Liver (tissue), 9 donors: ENCODE measurements around the gene DENND2D. TPM values are rescaled to one million over a fixed set of nuclear protein-coding genes. Genes with fewer than 3 reads are reported as not detected.

ENCODE experiments used
- DNase-seq: peaks from one replicate; pipeline ENCODE4 v3.0.0-alpha.2; 2017; ENCODE audit warnings: low spot score
- H3K27ac ChIP-seq, 2 donors: one replicate each; pipeline ENCODE4 v1.7.0; 2013; ENCODE audit warnings: inconsistent platforms in 2 of 2, low read length in 2 of 2, control low read depth in 1 of 2, low read depth in 1 of 2, mild to moderate bottlenecking in 1 of 2
- H3K27me3 ChIP-seq, 4 donors: one replicate each; pipeline versions ENCODE4 v1.6.1 to v1.7.0; 2013; ENCODE audit warnings: low read length in 3 of 4, inconsistent platforms in 1 of 4, mild to moderate bottlenecking in 1 of 4, moderate library complexity in 1 of 4; ENCODE audit not compliant: control insufficient read depth in 4 of 4, insufficient read depth in 4 of 4
- H3K36me3 ChIP-seq, 4 donors: one replicate each; pipeline versions ENCODE4 v1.6.1 to v1.7.0; 2013; ENCODE audit warnings: low read length in 3 of 4, mild to moderate bottlenecking in 3 of 4, low read depth in 1 of 4, moderate library complexity in 1 of 4; ENCODE audit not compliant: control insufficient read depth in 4 of 4, insufficient read depth in 3 of 4
- H3K4me1 ChIP-seq, 4 donors: one replicate each; pipeline versions ENCODE4 v1.6.1 to v1.7.0; 2013; ENCODE audit warnings: low read length in 3 of 4, mild to moderate bottlenecking in 3 of 4, moderate library complexity in 1 of 4; ENCODE audit not compliant: control insufficient read depth in 4 of 4, insufficient read depth in 4 of 4
- H3K4me3 ChIP-seq, 3 donors: one replicate each; pipeline versions ENCODE4 v1.6.1 to v1.7.0; 2013; ENCODE audit warnings: low read length in 3 of 3, control low read depth in 1 of 3, low read depth in 1 of 3, mild to moderate bottlenecking in 1 of 3
- H3K9ac ChIP-seq, 2 donors: one replicate each; pipeline ENCODE4 v1.7.0; 2013; ENCODE audit warnings: low read length in 2 of 2, mild to moderate bottlenecking in 2 of 2, moderate library complexity in 2 of 2, control low read depth in 1 of 2, low read depth in 1 of 2
- H3K9me3 ChIP-seq, 4 donors: one replicate each; pipeline versions ENCODE4 v1.6.1 to v1.7.0; 2013; ENCODE audit warnings: low read length in 3 of 4; ENCODE audit not compliant: control insufficient read depth in 4 of 4
- CTCF ChIP-seq: fragments of 150-350 bp; IDR thresholded peaks from 2 replicates; pipeline ENCODE4 v1.5.1; 2017; ENCODE audit warnings: improper control_type of control experiment, low read depth, low read length; ENCODE audit not compliant: missing input control
- EGR1 ChIP-seq, 2 donors: IDR thresholded peaks; 2 replicates each; pipeline ENCODE4 v1.6.1; 2016 to 2018; ENCODE audit warnings: antibody characterized with exemption in 2 of 2, low read depth in 2 of 2
- FOXA1 ChIP-seq: IDR thresholded peaks from 2 replicates; pipeline ENCODE4 v1.6.1; 2016; ENCODE audit warnings: antibody characterized with exemption
- FOXA2 ChIP-seq: IDR thresholded peaks from 2 replicates; pipeline ENCODE4 v1.6.1; 2016; ENCODE audit warnings: antibody characterized with exemption
- GABPA ChIP-seq, 2 donors: IDR thresholded peaks in 1 of 2; conservative IDR thresholded peaks in 1 of 2; 2 replicates each; pipeline ENCODE4 v1.6.1; 2016; ENCODE audit warnings: antibody characterized with exemption in 2 of 2, mild to moderate bottlenecking in 1 of 2, moderate library complexity in 1 of 2
- HNF4A ChIP-seq, 2 donors: conservative IDR thresholded peaks; 2 replicates each; pipeline ENCODE4 v1.6.1; 2016; ENCODE audit warnings: antibody characterized with exemption in 2 of 2, mild to moderate bottlenecking in 2 of 2
- HNF4G ChIP-seq: IDR thresholded peaks from 2 replicates; pipeline ENCODE4 v1.6.1; 2016; ENCODE audit warnings: antibody characterized with exemption
- JUND ChIP-seq, 2 donors: IDR thresholded peaks; 2 replicates each; pipeline ENCODE4 v1.6.1; 2016; ENCODE audit warnings: antibody characterized with exemption in 2 of 2
- NR2F2 ChIP-seq: IDR thresholded peaks from 2 replicates; pipeline ENCODE4 v1.6.1; 2016; ENCODE audit warnings: antibody characterized with exemption
- RAD21 ChIP-seq, 2 donors: IDR thresholded peaks; 2 replicates each; pipeline ENCODE4 v1.6.1; 2016; ENCODE audit warnings: antibody characterized with exemption in 2 of 2, mild to moderate bottlenecking in 2 of 2
- REST ChIP-seq: IDR thresholded peaks from 2 replicates; pipeline ENCODE4 v1.6.1; 2016; ENCODE audit warnings: antibody characterized with exemption, mild to moderate bottlenecking
- RXRA ChIP-seq, 2 donors: IDR thresholded peaks; 2 replicates each; pipeline ENCODE4 v1.6.1; 2017 to 2018; ENCODE audit warnings: antibody characterized with exemption in 2 of 2, mild to moderate bottlenecking in 1 of 2
- SP1 ChIP-seq: IDR thresholded peaks from 2 replicates; pipeline ENCODE4 v1.6.1; 2018; ENCODE audit warnings: antibody characterized with exemption, mild to moderate bottlenecking
- TAF1 ChIP-seq: conservative IDR thresholded peaks from 2 replicates; pipeline ENCODE4 v1.6.1; 2016; ENCODE audit warnings: antibody characterized with exemption, mild to moderate bottlenecking
- YY1 ChIP-seq: IDR thresholded peaks from 2 replicates; pipeline ENCODE4 v1.6.1; 2016; ENCODE audit warnings: antibody characterized with exemption, mild to moderate bottlenecking
- ZBTB33 ChIP-seq: IDR thresholded peaks from 2 replicates; pipeline ENCODE4 v1.6.1; 2016; ENCODE audit warnings: antibody characterized with exemption
- WGBS: extraction: QIAGEN DNeasy Blood & Tissue Kit; methylation state at CpG from one replicate; pipeline ENCODE4 v1.1.7; 2013; 5-methylcytosine and 5-hydroxymethylcytosine counted together
- polyA plus RNA-seq, 2 donors: library from polyadenylated mRNA; stranded (reverse) in 1 of 2; unstranded in 1 of 2; fragments of 200-250 nt in 1 of 2; fragments of >200 nt in 1 of 2; fragmentation: Nextera tagmentation in 1 of 2; extraction: Ambion mirVana in 1 of 2; gene quantifications; one replicate each; pipeline versions ENCODE4 v1.2.1 to v1.2.3, GENCODE V29; 2013 to 2015
- total RNA-seq, 2 donors: library from RNA; depleted of rRNA; stranded (reverse); fragments of >200 nt; gene quantifications; one replicate each; pipeline ENCODE4 v1.2.3, GENCODE V29; 2014
- TF ChIP-seq, protein P1 (sequence below): IDR thresholded peaks from 2 replicates; pipeline ENCODE4 v1.6.1; 2016; ENCODE audit warnings: antibody characterized with exemption
- TF ChIP-seq, protein P2 (sequence below): IDR thresholded peaks from 2 replicates; pipeline ENCODE4 v1.6.1; 2016; ENCODE audit warnings: antibody characterized with exemption
- donor health status: healthy.
- donor health status: healthy.
- donor health status: healthy.
- donor health status: healthy.
- donor health status: healthy.

The DENND2D gene
- total and polyA plus RNA-seq, 4 donors = 8.8 to 20.7 (median 12.8) TPM

- 89% methylated on average over 6 of the region's 6 CpGs for WGBS
- TF ChIP-seq HNF4G (no peak), FOXA2 (no peak), YY1 (no peak), FOXA1 (no peak), HNF4A (conservative IDR thresholded peaks at IDR 0.05) (no peak), TAF1 (no peak), CTCF (no peak), NR2F2 (no peak)
- TF ChIP-seq, protein P1, sequence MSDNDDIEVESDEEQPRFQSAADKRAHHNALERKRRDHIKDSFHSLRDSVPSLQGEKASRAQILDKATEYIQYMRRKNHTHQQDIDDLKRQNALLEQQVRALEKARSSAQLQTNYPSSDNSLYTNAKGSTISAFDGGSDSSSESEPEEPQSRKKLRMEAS = no peak
- Histone ChIP-seq H3K36me3 (no peaks in the 10 kb centered on the region), H3K27ac (no peak overlapping the region), H3K4me3 (no peak overlapping the region), H3K9ac (no peak overlapping the region), H3K4me1 (peaks cover 0 to 1% (median 0%) of the 10 kb centered on the region in 4 donors), H3K9me3 (no peaks in the 10 kb centered on the region), H3K27me3 (no peaks in the 10 kb centered on the region)
- DNase-seq = no peak
Observed at GRCh38 chr1:111213412-111213811, 13.0 kb upstream of the DENND2D start.

DNA sequence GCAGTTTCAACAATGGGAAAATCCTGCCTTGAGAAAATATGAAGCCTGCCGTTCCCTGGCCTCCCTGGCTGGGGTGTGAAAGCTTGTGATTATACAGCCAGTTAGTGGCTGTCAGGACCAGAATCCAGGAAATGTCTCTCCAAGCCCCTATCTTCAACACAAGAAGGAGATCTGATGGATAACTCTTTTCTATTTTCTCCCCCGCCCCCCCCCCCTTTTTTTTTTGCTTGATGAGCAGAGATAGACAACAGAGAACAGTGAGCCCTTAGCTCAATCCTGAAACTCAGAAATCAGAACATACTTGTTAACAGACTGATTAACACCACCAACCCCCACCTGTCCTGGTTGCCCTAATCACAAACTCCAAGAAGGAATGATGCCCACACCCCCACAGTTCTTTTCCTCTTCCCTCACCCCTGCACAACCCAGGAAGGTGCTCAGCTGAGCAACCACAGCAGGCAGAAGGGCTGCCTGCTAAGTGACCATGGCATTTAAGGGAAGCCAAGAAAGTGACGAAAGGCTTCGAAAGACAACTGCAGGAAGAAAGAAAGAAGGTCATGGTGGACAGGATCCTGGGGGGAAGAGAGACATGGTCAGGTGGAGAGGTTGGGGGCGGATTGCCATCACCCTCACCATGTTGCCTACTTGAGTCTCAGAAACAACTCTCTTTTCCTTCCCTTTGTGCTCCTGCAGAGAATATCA, 12.3 kb upstream of the DENND2D start:
- Histone ChIP-seq H3K27me3 (no peaks in the 10 kb centered on the region), H3K36me3 (no peaks in the 10 kb centered on the region), H3K9ac (no peak overlapping the region), H3K4me1 (peaks cover 0 to 1% (median 0%) of the 10 kb centered on the region in 4 donors), H3K27ac (no peak overlapping the region), H3K4me3 (no peak overlapping the region), H3K9me3 (no peaks in the 10 kb centered on the region)
- TF ChIP-seq CTCF = no peak
- no peak for TF ChIP-seq EGR1 (IDR thresholded peaks at IDR 0.05; ENCODE audit: low read depth in 2 of 2)
- TF ChIP-seq, protein P2, sequence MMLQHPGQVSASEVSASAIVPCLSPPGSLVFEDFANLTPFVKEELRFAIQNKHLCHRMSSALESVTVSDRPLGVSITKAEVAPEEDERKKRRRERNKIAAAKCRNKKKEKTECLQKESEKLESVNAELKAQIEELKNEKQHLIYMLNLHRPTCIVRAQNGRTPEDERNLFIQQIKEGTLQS = no peak
- TF ChIP-seq TAF1 = no peak
- TF ChIP-seq FOXA1 = no peak
- no peak for TF ChIP-seq ZBTB33
- TF ChIP-seq JUND (IDR thresholded peaks at IDR 0.05) = no peak
- TF ChIP-seq FOXA2 = no peak
- no peak for TF ChIP-seq YY1
- no peak for TF ChIP-seq GABPA (IDR thresholded peaks at IDR 0.05 in 1 of 2, conservative IDR thresholded peaks at IDR 0.05 in 1 of 2)
- no peak for TF ChIP-seq SP1
- TF ChIP-seq, protein P1 = no peak
- TF ChIP-seq HNF4G = no peak
- no peak for TF ChIP-seq NR2F2
- no peak for TF ChIP-seq REST
- no peak for TF ChIP-seq RAD21 (IDR thresholded peaks at IDR 0.05)
- TF ChIP-seq HNF4A (conservative IDR thresholded peaks at IDR 0.05) = no peak
- TF ChIP-seq RXRA (IDR thresholded peaks at IDR 0.05) = no peak
- 85% methylated on average over 5 of the region's 5 CpGs for whole genome bisulfite sequencing
- DNase-seq = no peak
